Endothelial cell (in vitro differentiated cells): Measurements from ENCODE around the gene TOMM70. TPM values are rescaled to one million over a fixed set of nuclear protein-coding genes. Genes with fewer than 3 reads are reported as not detected.

ENCODE experiments used
- DNase-seq: peaks from one replicate; pipeline ENCODE4 v3.0.0; 2021; ENCODE audit warnings: low spot score
- H3K27ac Mint-ChIP-seq: one replicate; pipeline ENCODE4 v1.8.0; 2021; ENCODE audit warnings: mixed read lengths, inconsistent platforms; ENCODE audit not compliant: unreplicated experiment
- H3K27me3 Mint-ChIP-seq: one replicate; pipeline ENCODE4 v1.8.0; 2021; ENCODE audit warnings: mild to moderate bottlenecking, moderate library complexity, mixed read lengths, inconsistent platforms; ENCODE audit not compliant: unreplicated experiment
- H3K36me3 Mint-ChIP-seq: one replicate; pipeline ENCODE4 v1.8.0; 2021; ENCODE audit warnings: mild to moderate bottlenecking, low read depth, mixed read lengths, inconsistent platforms; ENCODE audit not compliant: unreplicated experiment
- H3K4me1 Mint-ChIP-seq: one replicate; pipeline ENCODE4 v1.8.0; 2021; ENCODE audit warnings: mild to moderate bottlenecking, mixed read lengths, inconsistent platforms; ENCODE audit not compliant: unreplicated experiment
- H3K4me3 Mint-ChIP-seq: one replicate; pipeline ENCODE4 v1.8.0; 2021; ENCODE audit warnings: mild to moderate bottlenecking, mixed read lengths, inconsistent platforms; ENCODE audit not compliant: unreplicated experiment
- H3K9me3 Mint-ChIP-seq: one replicate; pipeline ENCODE4 v1.8.0; 2021; ENCODE audit warnings: mixed read lengths, inconsistent platforms; ENCODE audit not compliant: unreplicated experiment
- CTCF ChIP-seq: fragments of 200-600 bp; sonication (generic); IDR thresholded peaks from one replicate; pipeline ENCODE4 v1.5.0; 2021; ENCODE audit warnings: antibody characterized with exemption; ENCODE audit not compliant: unreplicated experiment
- total RNA-seq: library from RNA; stranded (reverse); fragmentation: NEBNext Ultra II Directional; extraction: Animal tissue kit (Norgen Biotek cat#: 25700); gene quantifications from one replicate; pipeline ENCODE4 v1.2.1, GENCODE V29; 2021; ENCODE audit not compliant: unreplicated experiment

Gene TOMM70
- total RNA-seq, 1 donor from 2014 or later: 29.1 TPM

GRCh38 chr3:100427699-100428098 is 26.8 kb upstream of the TOMM70 start:
- no peaks in the 10 kb centered on the region for H3K9me3 Mint-ChIP-seq
- H3K4me3 Mint-ChIP-seq: no peak overlapping the region
- no peaks in the 10 kb centered on the region for H3K4me1 Mint-ChIP-seq
- no peak for DNase-seq
- TF ChIP-seq CTCF: no peak
- H3K36me3 Mint-ChIP-seq: no peaks in the 10 kb centered on the region
- H3K27ac Mint-ChIP-seq: no peak overlapping the region
- peaks cover 6% of the 10 kb centered on the region for H3K27me3 Mint-ChIP-seq

- TF ChIP-seq CTCF: no peak
- H3K36me3 Mint-ChIP-seq: no peaks in the 10 kb centered on the region
Measured at GRCh38 chr3:100426067-100426682, 25.3 kb upstream of the TOMM70 start.

GRCh38 chr3:100425316-100425715 is 24.4 kb upstream of the TOMM70 start:
- no peak for DNase-seq
- H3K9me3 Mint-ChIP-seq: no peaks in the 10 kb centered on the region
- no peaks in the 10 kb centered on the region for H3K36me3 Mint-ChIP-seq
- H3K4me3 Mint-ChIP-seq: no peak overlapping the region
- H3K27me3 Mint-ChIP-seq: peaks cover 6% of the 10 kb centered on the region
- H3K4me1 Mint-ChIP-seq: no peaks in the 10 kb centered on the region
- no peak for TF ChIP-seq CTCF
- no peak overlapping the region for H3K27ac Mint-ChIP-seq

More at GRCh38 chr3:100426067-100426682, 25.3 kb upstream of the TOMM70 start:
- peaks cover 6% of the 10 kb centered on the region for H3K27me3 Mint-ChIP-seq
- no peak overlapping the region for H3K27ac Mint-ChIP-seq
- no peaks in the 10 kb centered on the region for H3K9me3 Mint-ChIP-seq
- no peak for DNase-seq
- H3K4me1 Mint-ChIP-seq: no peaks in the 10 kb centered on the region
- H3K4me3 Mint-ChIP-seq: no peak overlapping the region

GRCh38 chr3:100424261-100424660 is 23.4 kb upstream of the TOMM70 start:
- H3K4me3 Mint-ChIP-seq: no peak overlapping the region
- peaks cover 4% of the 10 kb centered on the region for H3K4me1 Mint-ChIP-seq
- peaks cover 3% of the 10 kb centered on the region for H3K27me3 Mint-ChIP-seq
- DNase-seq: no peak
- no peak overlapping the region for H3K27ac Mint-ChIP-seq
- TF ChIP-seq CTCF: no peak
- no peaks in the 10 kb centered on the region for H3K36me3 Mint-ChIP-seq
- no peaks in the 10 kb centered on the region for H3K9me3 Mint-ChIP-seq

- no peak overlapping the region for H3K27ac Mint-ChIP-seq
- no peaks in the 10 kb centered on the region for H3K9me3 Mint-ChIP-seq
- H3K4me1 Mint-ChIP-seq: peaks cover 4% of the 10 kb centered on the region
- H3K27me3 Mint-ChIP-seq: peaks cover 3% of the 10 kb centered on the region
- no peak overlapping the region for H3K4me3 Mint-ChIP-seq
- DNase-seq: no peak
- no peaks in the 10 kb centered on the region for H3K36me3 Mint-ChIP-seq
- TF ChIP-seq CTCF: no peak
Measured at GRCh38 chr3:100423611-100424010, 22.7 kb upstream of the TOMM70 start.
